ENCODE data around the gene TXNDC11. TPM values are rescaled to one million over a fixed set of nuclear protein-coding genes. Genes with fewer than 3 reads are reported as not detected.

Gene TXNDC11
- total RNA-seq, 3 donors from 2014 or later: 38.6 to 53.7 (median 47.9) TPM

DNA sequence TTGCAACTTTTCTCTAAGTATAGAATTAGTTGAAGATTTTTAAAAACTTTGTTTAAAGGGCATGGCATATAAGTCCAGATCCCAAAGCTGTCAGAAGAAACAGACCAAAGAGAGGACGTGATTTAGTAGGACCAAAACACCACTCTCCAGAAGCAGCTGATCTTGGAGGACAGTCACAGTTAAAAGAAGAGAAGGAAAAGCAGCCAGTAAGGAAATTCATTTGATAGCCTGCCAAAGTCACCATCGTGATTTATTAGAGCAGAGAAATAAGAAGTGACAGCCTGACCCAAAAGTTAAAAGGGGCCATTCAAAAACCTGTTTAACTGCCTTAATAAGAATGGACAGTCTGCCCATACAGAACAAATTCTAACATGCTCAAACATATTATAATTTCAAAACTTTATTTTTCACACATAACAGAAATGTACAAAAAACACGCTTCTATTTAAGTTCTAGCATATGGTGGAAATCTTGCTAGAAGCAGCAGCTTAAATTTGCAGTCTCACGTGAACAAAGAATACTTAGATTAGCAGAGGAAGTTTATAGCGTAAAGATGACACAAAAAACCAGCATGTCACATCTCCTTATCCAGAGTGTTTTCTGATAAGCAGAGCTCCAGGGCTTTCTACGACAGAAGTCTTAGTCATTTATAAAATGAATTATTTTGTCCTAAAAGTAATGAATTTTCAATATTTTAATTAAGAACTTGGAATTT, 37.2 kb downstream of the TXNDC11 start:
- Histone ChIP-seq H3K36me3 (no peaks in the 10 kb centered on the region), H3K27ac (peak overlapping the region in 1 of 2 donors; percentile 2), H3K4me1 (no peaks in the 10 kb centered on the region), H3K27me3 (no peaks in the 10 kb centered on the region), H3K9me3 (no peaks in the 10 kb centered on the region), H3K4me3 (no peak overlapping the region)
- intact Hi-C loops (cut with DNase I; ENCODE audit: low total_unique reads): no loop called here
- no peak for DNase-seq (ENCODE audit: low spot score in 2 of 2)
- TF ChIP-seq POLR2AphosphoS5 (IDR thresholded peaks at IDR 0.05): no peak
- TF ChIP-seq, protein P1, sequence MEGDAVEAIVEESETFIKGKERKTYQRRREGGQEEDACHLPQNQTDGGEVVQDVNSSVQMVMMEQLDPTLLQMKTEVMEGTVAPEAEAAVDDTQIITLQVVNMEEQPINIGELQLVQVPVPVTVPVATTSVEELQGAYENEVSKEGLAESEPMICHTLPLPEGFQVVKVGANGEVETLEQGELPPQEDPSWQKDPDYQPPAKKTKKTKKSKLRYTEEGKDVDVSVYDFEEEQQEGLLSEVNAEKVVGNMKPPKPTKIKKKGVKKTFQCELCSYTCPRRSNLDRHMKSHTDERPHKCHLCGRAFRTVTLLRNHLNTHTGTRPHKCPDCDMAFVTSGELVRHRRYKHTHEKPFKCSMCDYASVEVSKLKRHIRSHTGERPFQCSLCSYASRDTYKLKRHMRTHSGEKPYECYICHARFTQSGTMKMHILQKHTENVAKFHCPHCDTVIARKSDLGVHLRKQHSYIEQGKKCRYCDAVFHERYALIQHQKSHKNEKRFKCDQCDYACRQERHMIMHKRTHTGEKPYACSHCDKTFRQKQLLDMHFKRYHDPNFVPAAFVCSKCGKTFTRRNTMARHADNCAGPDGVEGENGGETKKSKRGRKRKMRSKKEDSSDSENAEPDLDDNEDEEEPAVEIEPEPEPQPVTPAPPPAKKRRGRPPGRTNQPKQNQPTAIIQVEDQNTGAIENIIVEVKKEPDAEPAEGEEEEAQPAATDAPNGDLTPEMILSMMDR (IDR thresholded peaks at IDR 0.05): no peak
- no peak for TF ChIP-seq POLR2A (IDR thresholded peaks at IDR 0.05)

DNA sequence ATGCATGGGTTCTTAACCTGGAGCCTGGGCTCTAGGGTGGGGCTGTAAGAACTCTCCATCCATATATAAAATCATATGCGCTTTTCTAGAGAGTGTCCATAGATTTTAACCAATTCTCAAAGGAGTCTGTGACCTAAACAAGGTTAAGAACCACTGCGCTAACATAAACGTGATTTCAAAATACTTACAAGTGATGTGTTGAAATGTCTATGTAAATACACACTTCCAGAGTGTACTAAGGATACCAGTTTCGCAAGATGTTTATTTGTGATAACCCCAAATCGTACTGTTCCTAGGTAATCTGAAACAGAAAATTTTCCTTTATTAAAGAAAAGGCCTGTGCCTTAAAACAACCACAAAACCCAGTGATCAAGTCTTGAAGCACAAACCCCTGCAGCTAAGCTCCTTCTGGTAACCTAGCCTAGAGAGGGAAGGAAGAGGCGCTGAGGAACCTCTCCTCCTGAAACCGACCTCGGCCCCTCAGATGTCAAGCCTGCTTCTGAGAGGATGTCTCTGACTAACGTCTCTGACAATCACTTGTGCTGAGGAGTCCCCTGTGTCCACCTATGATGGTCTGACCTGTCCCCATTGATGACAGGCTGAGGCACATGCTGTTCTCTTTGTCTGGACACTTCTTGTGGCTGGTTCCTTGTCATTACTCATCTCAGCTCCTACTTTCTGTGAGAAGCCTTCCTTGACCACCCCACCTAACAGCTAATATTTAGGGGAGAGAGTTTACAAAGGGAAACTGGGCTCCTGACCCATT, 42.2 kb downstream of the TXNDC11 start:
- TF ChIP-seq POLR2A (IDR thresholded peaks at IDR 0.05) (no peak), POLR2AphosphoS5 (IDR thresholded peaks at IDR 0.05) (no peak)
- TF ChIP-seq, protein P1 (IDR thresholded peaks at IDR 0.05): no peak
- H3K36me3 ChIP-seq: peaks cover 10% of the 10 kb centered on the region
- intact Hi-C loops (cut with DNase I; ENCODE audit: low total_unique reads): loop anchor here (5.0 kb wide), 1 partner anchor 643 kb away; no protein-coding TSS in a partner anchor

DNA sequence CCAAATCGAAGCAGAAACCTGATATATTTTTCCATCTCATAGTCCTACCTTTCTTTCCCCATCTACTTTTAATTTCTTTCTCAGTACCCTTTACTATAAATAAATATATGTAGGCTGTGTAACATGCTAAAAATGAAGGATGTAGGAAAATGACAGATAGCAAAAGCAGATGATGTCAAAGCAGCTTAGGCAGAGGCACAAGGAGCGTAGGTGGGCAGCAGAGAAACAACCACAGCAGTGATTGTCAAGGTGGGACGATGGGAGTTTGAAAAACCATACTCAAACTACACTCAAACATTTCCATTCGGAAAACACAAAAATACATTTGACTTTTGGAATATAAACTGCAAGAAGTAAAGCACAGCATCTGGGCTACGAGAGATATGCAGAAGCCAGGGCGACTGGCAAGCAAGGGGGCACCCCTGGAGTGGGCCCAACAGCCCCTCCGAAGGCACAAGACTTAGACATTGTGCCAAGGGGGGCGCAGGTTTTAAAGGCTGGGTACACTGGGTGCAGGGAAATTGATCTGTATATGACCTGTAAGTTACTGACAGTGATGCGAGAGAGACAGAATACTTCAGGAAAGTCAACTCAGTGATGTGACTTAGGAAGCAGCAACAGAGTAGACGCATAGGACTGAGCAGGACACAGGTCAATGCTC, 43.3 kb downstream of the TXNDC11 start:
- TF ChIP-seq, protein P1 (IDR thresholded peaks at IDR 0.05): no peak
- TF ChIP-seq POLR2A (IDR thresholded peaks at IDR 0.05) (no peak), POLR2AphosphoS5 (IDR thresholded peaks at IDR 0.05) (no peak)
- intact Hi-C loops (cut with DNase I; ENCODE audit: low total_unique reads): no loop called here
- H3K27ac ChIP-seq: no peak overlapping the region
- no peaks in the 10 kb centered on the region for H3K9me3 ChIP-seq
- H3K4me3 ChIP-seq: no peak overlapping the region
- DNase-seq (ENCODE audit: low spot score in 2 of 2): no peak
- H3K27me3 ChIP-seq: no peaks in the 10 kb centered on the region
- peaks cover 10% of the 10 kb centered on the region for H3K36me3 ChIP-seq
- no peaks in the 10 kb centered on the region for H3K4me1 ChIP-seq

More for the DNA sequence above, 42.2 kb downstream of the TXNDC11 start:
- Histone ChIP-seq H3K4me1 (no peaks in the 10 kb centered on the region), H3K27ac (no peak overlapping the region), H3K9me3 (no peaks in the 10 kb centered on the region), H3K27me3 (no peaks in the 10 kb centered on the region), H3K4me3 (no peak overlapping the region)
- DNase-seq (ENCODE audit: low spot score in 2 of 2): no peak

DNA sequence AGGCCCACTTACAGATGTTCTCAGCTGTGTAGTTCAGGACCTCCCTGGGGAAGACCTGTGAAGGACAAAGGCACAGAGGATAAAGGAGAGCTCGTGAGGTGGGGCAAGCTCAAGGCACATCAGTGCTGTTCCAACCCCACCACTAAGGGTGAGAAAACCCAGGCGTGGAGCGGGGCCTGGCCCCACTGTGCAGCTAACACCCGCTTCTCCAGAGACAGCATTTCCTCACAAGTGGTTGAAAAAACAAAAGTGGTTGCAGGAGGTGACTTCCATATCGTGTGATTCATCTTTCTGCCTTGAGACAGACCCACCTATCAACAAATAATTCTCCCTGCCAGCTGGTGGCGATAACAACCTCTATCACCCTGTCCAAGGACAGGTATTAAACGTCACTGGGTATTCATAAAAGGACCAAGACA, 44.4 kb downstream of the TXNDC11 start:
- Histone ChIP-seq H3K27ac (no peak overlapping the region), H3K36me3 (peaks cover 10% of the 10 kb centered on the region), H3K4me3 (no peak overlapping the region), H3K27me3 (no peaks in the 10 kb centered on the region), H3K9me3 (no peaks in the 10 kb centered on the region), H3K4me1 (no peaks in the 10 kb centered on the region)
- no peak for TF ChIP-seq POLR2A (IDR thresholded peaks at IDR 0.05)
- TF ChIP-seq, protein P1 (IDR thresholded peaks at IDR 0.05): no peak
- TF ChIP-seq POLR2AphosphoS5 (IDR thresholded peaks at IDR 0.05): no peak
- no peak for DNase-seq (ENCODE audit: low spot score in 2 of 2)
- intact Hi-C loops (cut with DNase I; ENCODE audit: low total_unique reads): no loop called here

Measured in breast epithelium (tissue), 4 donors.